K562 (cell line): Measurements from ENCODE around the gene MNDA. TPM values are rescaled to one million over a fixed set of nuclear protein-coding genes. Genes with fewer than 3 reads are reported as not detected.

Experiments
- C11orf30 ChIP-seq: fragments of 450-650 bp; IDR thresholded peaks from 2 replicates; pipeline ENCODE4 v1.6.1; 2016; ENCODE audit warnings: low read depth, mild to moderate bottlenecking
- FUS ChIP-seq: fragments of 200-400 bp; formaldehyde crosslinking; optimal IDR thresholded peaks from 2 replicates; pipeline ENCODE3; 2017; ENCODE audit warnings: low read depth, low read length
- HDAC6 ChIP-seq: IDR thresholded peaks from 2 replicates; pipeline ENCODE4 v1.6.1; 2012; ENCODE audit warnings: low read depth, mild to moderate bottlenecking, control low read depth, inconsistent platforms, low read length, moderate library complexity
- HMBOX1 ChIP-seq: sonication (generic); IDR thresholded peaks from 2 replicates; pipeline ENCODE4 v1.6.1; 2016
- KHSRP ChIP-seq: fragments of 450-650 bp; IDR thresholded peaks from 2 replicates; pipeline ENCODE4 v1.6.1; 2017
- KLF10 ChIP-seq: fragments of 250-450 bp; sonication (Bioruptor Pico); IDR thresholded peaks from 2 replicates; pipeline ENCODE4 v1.6.1; 2021; ENCODE audit warnings: matching md5 sums
- MAFK ChIP-seq: IDR thresholded peaks from 2 replicates; pipeline ENCODE4 v1.6.1; 2011; ENCODE audit warnings: low read length, improper control_type of control experiment
- MAZ ChIP-seq, 2 experiments: fragments of 450-650 bp in 1 of 2; sonication (generic) in 1 of 2; formaldehyde crosslinking; IDR thresholded peaks in 1 of 2; conservative IDR thresholded peaks in 1 of 2; 2 replicates each; pipeline versions ENCODE4 v1.4.0 to v1.5.0; 2020; ENCODE audit warnings: mild to moderate bottlenecking in 1 of 2, missing genetic modification reagents in 1 of 2
- MXI1 ChIP-seq: IDR thresholded peaks from 2 replicates; pipeline ENCODE4 v1.6.1; 2011; ENCODE audit warnings: low read depth, mild to moderate bottlenecking, improper control_type of control experiment, low read length
- NR4A1 ChIP-seq, 2 experiments: fragments of 250-450 bp in 1 of 2; fragments of 450-650 bp in 1 of 2; sonication (Bioruptor Pico) in 1 of 2; IDR thresholded peaks; 2 replicates each; pipeline versions ENCODE4 v1.4.0 to v1.6.1; 2016 to 2020; ENCODE audit warnings: mild to moderate bottlenecking in 2 of 2, missing compliant biosample characterization in 1 of 2, missing genetic modification characterization in 1 of 2, moderate library complexity in 1 of 2
- ZNF277 ChIP-seq: fragments of 250-450 bp; sonication (Bioruptor Pico); IDR thresholded peaks from 2 replicates; pipeline ENCODE4 v1.8.0; 2022; ENCODE audit warnings: inconsistent platforms, mild to moderate bottlenecking, moderate library complexity, borderline replicate concordance
- polyA plus RNA-seq, 8 experiments: library from polyadenylated mRNA; depleted of rRNA in 4 of 8; stranded (reverse) in 5 of 8; unstranded in 3 of 8; fragments of >200 nt; fragmentation: Nextera tagmentation in 2 of 8; fragmentation: Illumina TruSeq in 1 of 8; extraction: Ambion mirVana in 2 of 8; extraction: Trizol in 1 of 8; gene quantifications; 2 replicates each; pipeline versions ENCODE4 v1.2.1 to v1.2.3, GENCODE V29; 2011 to 2014; ENCODE audit warnings: inconsistent platforms in 1 of 8, missing spikeins in 1 of 8
- total RNA-seq, 7 experiments: library from RNA; depleted of rRNA in 6 of 7; stranded (reverse); fragments of >200 nt in 6 of 7; fragmentation: Illumina TruSeq in 2 of 7; extraction: Trizol in 2 of 7; gene quantifications; 2 replicates each; pipeline versions ENCODE4 v1.2.1 to v1.2.3, GENCODE V29; 2011 to 2021; ENCODE audit warnings: low replicate concordance in 1 of 7

The MNDA gene
- total and polyA plus RNA-seq, 9 of the 15 experiments (the other 6 are each of a cell fraction or from before 2014, with no cell fraction given) = 0.08 to 0.14 (median 0.09) TPM; not detected in 6

GRCh38 chr1:158803678-158804077, 27.5 kb upstream of the MNDA start (continued):
- peak; percentile 59; the same call in 1 of the 2 replicates for TF ChIP-seq C11orf30
- TF ChIP-seq KHSRP = no peak
- no peak for TF ChIP-seq MXI1
- no peak for TF ChIP-seq MAZ (CRISPR knock-in tag; conservative IDR thresholded peaks at IDR 0.05 in 1 of 2, IDR thresholded peaks at IDR 0.05 in 1 of 2)
- TF ChIP-seq MAFK = peak; percentile 60
- TF ChIP-seq FUS = no peak
- no peak for TF ChIP-seq HMBOX1
- TF ChIP-seq HDAC6 = no peak
- no peak for TF ChIP-seq KLF10
- no peak for TF ChIP-seq ZNF277
- no peak for TF ChIP-seq NR4A1 (CRISPR knock-in tag; IDR thresholded peaks at IDR 0.05)
- no peak for TF ChIP-seq NR4A1 (tag; IDR thresholded peaks at IDR 0.05)
